WI38 (cell line): ENCODE results near the gene PLXNB1.

Experiments
- H3K4me3 ChIP-seq: 2 replicates; pipeline ENCODE4 v1.5.1; 2011; ENCODE audit warnings: low read depth, mild to moderate bottlenecking, control low read depth, low read length
- CTCF ChIP-seq: IDR thresholded peaks from 2 replicates; pipeline ENCODE4 v1.5.1; 2012; ENCODE audit warnings: low read depth, mild to moderate bottlenecking, control low read depth, low read length

PLXNB1 gene

GRCh38 chr3:48473617-48473952, 43.7 kb upstream of the PLXNB1 start:
- no peak overlapping the region for H3K4me3 ChIP-seq
- no peak for TF ChIP-seq CTCF

GRCh38 chr3:48472923-48473616, 43.2 kb upstream of the PLXNB1 start:
- H3K4me3 ChIP-seq, result peak overlapping the region; percentile 71
- 0 out of 2 replicates have a peak, but pooled peaks have one; percentile 25 for TF ChIP-seq CTCF

GRCh38 chr3:48472673-48472922, 42.7 kb upstream of the PLXNB1 start:
- peak overlapping the region; percentile 71 for H3K4me3 ChIP-seq
- no peak for TF ChIP-seq CTCF

- H3K4me3 ChIP-seq, result no peak overlapping the region
- TF ChIP-seq CTCF, result no peak
These were observed 40.4 kb upstream of the PLXNB1 start for GRCh38 chr3:48470286-48470685.

- no peak for TF ChIP-seq CTCF
- H3K4me3 ChIP-seq, result no peak overlapping the region
These were observed 39.4 kb upstream of the PLXNB1 start for GRCh38 chr3:48469046-48469915.

- no peak for TF ChIP-seq CTCF
- H3K4me3 ChIP-seq, result no peak overlapping the region
These were observed 38.4 kb upstream of the PLXNB1 start for GRCh38 chr3:48468329-48468731.
